CD14-positive monocyte (primary cell): ENCODE data around the gene AGBL1. TPM values are rescaled to one million over a fixed set of nuclear protein-coding genes. Genes with fewer than 3 reads are reported as not detected.

Experiments used
- DNase-seq, 3 donors: peaks; one replicate each; pipeline ENCODE4 v3.0.0-alpha.2; 2011 to 2022
- H2AFZ ChIP-seq: 2 replicates; pipeline ENCODE4 v1.6.0; 2012; ENCODE audit warnings: mild to moderate bottlenecking, low read depth, low read length, inconsistent platforms; ENCODE audit not compliant: insufficient read depth, poor library complexity, severe bottlenecking
- H3K27ac ChIP-seq, 2 donors: 1 replicate in 1 of 2; 2 replicates in 1 of 2; pipeline ENCODE4 v1.5.1; 2012 to 2013; ENCODE audit warnings: low read length in 2 of 2, control low read depth in 1 of 2, inconsistent platforms in 1 of 2, low read depth in 1 of 2, mild to moderate bottlenecking in 1 of 2
- H3K27me3 ChIP-seq, 2 donors: one replicate each; pipeline versions ENCODE4 v1.6.0 to v1.6.1; 2011 to 2013; ENCODE audit warnings: low read length in 2 of 2; ENCODE audit not compliant: control insufficient read depth in 2 of 2, insufficient read depth in 2 of 2
- H3K36me3 ChIP-seq, 2 donors: replicated peaks in 1 of 2; 1 replicate in 1 of 2; 2 replicates in 1 of 2; pipeline versions ENCODE4 v1.5.1 to v1.6.1; 2012 to 2013; ENCODE audit warnings: low read length in 2 of 2, control low read depth in 1 of 2, inconsistent platforms in 1 of 2, mild to moderate bottlenecking in 1 of 2; ENCODE audit not compliant: insufficient read depth in 2 of 2, control insufficient read depth in 1 of 2
- H3K4me1 ChIP-seq, 2 donors: 1 replicate in 1 of 2; 2 replicates in 1 of 2; pipeline versions ENCODE4 v1.5.1 to v1.6.1; 2012 to 2013; ENCODE audit warnings: low read length in 2 of 2, control low read depth in 1 of 2, inconsistent platforms in 1 of 2, mild to moderate bottlenecking in 1 of 2, moderate library complexity in 1 of 2; ENCODE audit not compliant: insufficient read depth in 2 of 2, control insufficient read depth in 1 of 2
- H3K4me2 ChIP-seq: replicated peaks from 2 replicates; pipeline ENCODE3; 2012; ENCODE audit warnings: low read length, moderate library complexity, mild to moderate bottlenecking; ENCODE audit not compliant: poor library complexity, severe bottlenecking; ENCODE audit errors: extremely low read depth
- H3K4me3 ChIP-seq, 3 experiments: fragments of 200-600 bp in 1 of 3; sonication (generic) in 1 of 3; replicated peaks in 1 of 3; 1 replicate in 2 of 3; 2 replicates in 1 of 3; pipeline ENCODE4 v1.5.1; 2011 to 2013; ENCODE audit warnings: low read length in 3 of 3, mild to moderate bottlenecking in 3 of 3, control low read depth in 2 of 3, low read depth in 2 of 3, inconsistent platforms in 1 of 3, moderate library complexity in 1 of 3
- H3K79me2 ChIP-seq: 2 replicates; pipeline ENCODE4 v1.6.0; 2012; ENCODE audit warnings: mild to moderate bottlenecking, control low read depth, inconsistent platforms, low read length, moderate library complexity; ENCODE audit not compliant: insufficient read depth
- H3K9ac ChIP-seq: 2 replicates; pipeline ENCODE4 v1.6.0; 2017; ENCODE audit warnings: low read length, mild to moderate bottlenecking; ENCODE audit not compliant: insufficient read depth, poor library complexity, severe bottlenecking
- H3K9me3 ChIP-seq, 2 donors: replicated peaks in 1 of 2; 1 replicate in 1 of 2; 2 replicates in 1 of 2; pipeline versions ENCODE4 v1.5.1 to v1.6.1; 2012 to 2013; ENCODE audit warnings: low read length in 2 of 2, control low read depth in 1 of 2; ENCODE audit not compliant: control insufficient read depth in 1 of 2, insufficient read depth in 1 of 2
- H4K20me1 ChIP-seq: 2 replicates; pipeline ENCODE4 v1.6.0; 2012; ENCODE audit warnings: mild to moderate bottlenecking, low read length, control low read depth, moderate library complexity; ENCODE audit not compliant: insufficient read depth
- H3K27ac Mint-ChIP-seq, 7 donors: one replicate each; pipeline ENCODE4 v1.8.0; 2020; ENCODE audit warnings: mild to moderate bottlenecking in 7 of 7, mixed read lengths in 7 of 7, moderate library complexity in 6 of 7, inconsistent platforms in 2 of 7
- H3K27me3 Mint-ChIP-seq, 3 donors: one replicate each; pipeline ENCODE4 v1.8.0; 2021 to 2022; ENCODE audit warnings: low read depth in 3 of 3, mild to moderate bottlenecking in 3 of 3, mixed read lengths in 3 of 3, moderate library complexity in 3 of 3, inconsistent platforms in 1 of 3
- H3K36me3 Mint-ChIP-seq, 2 donors: one replicate each; pipeline ENCODE4 v1.8.0; 2020; ENCODE audit warnings: mixed read lengths in 2 of 2, inconsistent platforms in 1 of 2, mild to moderate bottlenecking in 1 of 2
- H3K4me1 Mint-ChIP-seq: one replicate; pipeline ENCODE4 v1.8.0; 2020; ENCODE audit warnings: mild to moderate bottlenecking, mixed read lengths
- H3K4me3 Mint-ChIP-seq, 2 donors: one replicate each; pipeline ENCODE4 v1.8.0; 2020; ENCODE audit warnings: mild to moderate bottlenecking in 2 of 2, mixed read lengths in 2 of 2, moderate library complexity in 1 of 2
- H3K9me3 Mint-ChIP-seq, 7 donors: one replicate each; pipeline ENCODE4 v1.8.0; 2020 to 2022; ENCODE audit warnings: mixed read lengths in 7 of 7, mild to moderate bottlenecking in 6 of 7, moderate library complexity in 6 of 7, inconsistent platforms in 2 of 7
- WGBS: methylation state at CpG from one replicate; pipeline ENCODE4 v1.1.5; 2013; ENCODE audit warnings: missing lambda C conversion rate; ENCODE audit not compliant: insufficient coverage; 5-methylcytosine and 5-hydroxymethylcytosine counted together
- intact Hi-C, 2 donors: fragments of 100-400 bp; cut with micrococcal nuclease; formaldehyde crosslinking; loops; one replicate each; pipeline versions ENCODE4 v1.15.0 to v1.15.1; 2023
- polyA plus RNA-seq, 3 donors: library from polyadenylated mRNA; depleted of rRNA in 1 of 3; unstranded in 2 of 3; stranded (reverse) in 1 of 3; fragments of 300-500 nt in 2 of 3; fragments of >200 nt in 1 of 3; fragmentation: Illumina TruSeq in 2 of 3; gene quantifications; 1 replicate in 2 of 3; 2 replicates in 1 of 3; pipeline ENCODE4 v1.2.3, GENCODE V29; 2012 to 2021
- TF ChIP-seq, protein P1 (sequence below): fragments of 200-600 bp; IDR thresholded peaks from one replicate; pipeline ENCODE4 v1.8.0; 2022; ENCODE audit warnings: antibody characterized with exemption, mild to moderate bottlenecking

Gene AGBL1
- polyA plus RNA-seq, 3 donors: not detected

DNA sequence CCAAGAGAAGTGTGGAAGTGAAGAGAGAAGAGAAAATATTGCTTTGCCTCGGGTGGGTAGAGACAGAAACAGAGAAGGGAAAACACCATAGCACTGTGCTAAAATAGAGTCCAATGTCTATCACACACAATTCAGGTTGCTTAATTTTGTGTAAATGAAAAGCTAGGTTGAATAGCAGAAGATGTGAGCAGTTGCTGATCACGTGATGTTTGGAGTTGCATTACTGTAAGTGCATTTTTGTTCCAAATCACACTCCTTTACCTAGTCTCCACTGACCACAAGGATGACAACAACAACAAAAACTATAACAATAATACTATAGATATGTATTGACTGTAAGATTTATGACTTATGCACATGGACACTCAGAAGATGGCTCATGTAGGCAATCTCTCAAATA, 683.2 kb downstream of the AGBL1 start:
- intact Hi-C loops: no loop called here
- no peaks in the 10 kb centered on the region for H3K4me1 ChIP-seq
- H3K9me3 ChIP-seq: no peaks in the 10 kb centered on the region
- peaks cover 0 to 2% (median 0%) of the 10 kb centered on the region in 3 donors for H3K27me3 Mint-ChIP-seq
- H3K4me3 ChIP-seq: no peak overlapping the region
- H3K79me2 ChIP-seq: no peaks in the 10 kb centered on the region
- DNase-seq: no peak
- no peaks in the 10 kb centered on the region for H3K36me3 ChIP-seq
- no peak overlapping the region for H3K4me2 ChIP-seq
- no peak overlapping the region for H2AFZ ChIP-seq
- H3K9ac ChIP-seq: no peak overlapping the region
- peaks cover 0 to 3% (median 0%) of the 10 kb centered on the region in 7 donors for H3K9me3 Mint-ChIP-seq
- H3K27ac Mint-ChIP-seq: no peak overlapping the region
- TF ChIP-seq, protein P1, sequence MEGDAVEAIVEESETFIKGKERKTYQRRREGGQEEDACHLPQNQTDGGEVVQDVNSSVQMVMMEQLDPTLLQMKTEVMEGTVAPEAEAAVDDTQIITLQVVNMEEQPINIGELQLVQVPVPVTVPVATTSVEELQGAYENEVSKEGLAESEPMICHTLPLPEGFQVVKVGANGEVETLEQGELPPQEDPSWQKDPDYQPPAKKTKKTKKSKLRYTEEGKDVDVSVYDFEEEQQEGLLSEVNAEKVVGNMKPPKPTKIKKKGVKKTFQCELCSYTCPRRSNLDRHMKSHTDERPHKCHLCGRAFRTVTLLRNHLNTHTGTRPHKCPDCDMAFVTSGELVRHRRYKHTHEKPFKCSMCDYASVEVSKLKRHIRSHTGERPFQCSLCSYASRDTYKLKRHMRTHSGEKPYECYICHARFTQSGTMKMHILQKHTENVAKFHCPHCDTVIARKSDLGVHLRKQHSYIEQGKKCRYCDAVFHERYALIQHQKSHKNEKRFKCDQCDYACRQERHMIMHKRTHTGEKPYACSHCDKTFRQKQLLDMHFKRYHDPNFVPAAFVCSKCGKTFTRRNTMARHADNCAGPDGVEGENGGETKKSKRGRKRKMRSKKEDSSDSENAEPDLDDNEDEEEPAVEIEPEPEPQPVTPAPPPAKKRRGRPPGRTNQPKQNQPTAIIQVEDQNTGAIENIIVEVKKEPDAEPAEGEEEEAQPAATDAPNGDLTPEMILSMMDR: no peak
- no peak overlapping the region for H3K27ac ChIP-seq
- H3K36me3 Mint-ChIP-seq: no peaks in the 10 kb centered on the region
- H4K20me1 ChIP-seq: no peaks in the 10 kb centered on the region
- no peak overlapping the region for H3K4me3 Mint-ChIP-seq
- no CpG with 5 or more reads among the region's 2 CpGs for WGBS
- no peaks in the 10 kb centered on the region for H3K27me3 ChIP-seq
- H3K4me1 Mint-ChIP-seq: no peaks in the 10 kb centered on the region

DNA sequence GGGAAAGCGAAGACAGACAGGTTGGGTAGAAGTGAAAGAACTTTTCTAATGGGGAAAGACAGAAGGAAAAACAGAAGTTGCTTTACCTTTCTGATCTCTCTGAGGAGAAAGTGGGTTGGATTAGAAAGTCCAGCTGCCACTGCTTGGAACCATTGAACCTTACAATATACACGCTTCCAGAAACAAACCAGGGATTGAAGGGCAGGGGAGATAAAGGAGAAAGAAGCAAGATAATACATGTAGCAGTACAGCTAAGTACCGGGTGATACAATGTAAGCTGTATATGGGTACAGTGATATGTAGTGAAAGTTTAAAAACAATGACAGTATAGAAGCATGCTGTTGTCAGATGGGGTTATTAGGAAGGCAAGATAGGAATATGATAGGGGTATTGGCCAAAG, 684.4 kb downstream of the AGBL1 start:
- intact Hi-C loops: no loop called here
- Mint-ChIP-seq H3K4me3 (no peak overlapping the region), H3K36me3 (no peaks in the 10 kb centered on the region), H3K9me3 (peaks cover 0 to 3% (median 0%) of the 10 kb centered on the region in 7 donors), H3K4me1 (no peaks in the 10 kb centered on the region), H3K27me3 (peaks cover 0 to 2% (median 0%) of the 10 kb centered on the region in 3 donors), H3K27ac (no peak overlapping the region)
- no peak overlapping the region for H3K4me3 ChIP-seq
- H2AFZ ChIP-seq: no peak overlapping the region
- H3K9me3 ChIP-seq: no peaks in the 10 kb centered on the region
- H3K79me2 ChIP-seq: no peaks in the 10 kb centered on the region
- H3K9ac ChIP-seq: no peak overlapping the region
- WGBS: 92% methylated on average over 2 of the region's 3 CpGs
- no peak overlapping the region for H3K27ac ChIP-seq
- no peaks in the 10 kb centered on the region for H4K20me1 ChIP-seq
- no peaks in the 10 kb centered on the region for H3K36me3 ChIP-seq
- TF ChIP-seq, protein P1: no peak
- H3K4me2 ChIP-seq: no peak overlapping the region
- H3K27me3 ChIP-seq: no peaks in the 10 kb centered on the region
- H3K4me1 ChIP-seq: no peaks in the 10 kb centered on the region
- DNase-seq: no peak
